Hair follicular keratinocyte (primary cell): ENCODE measurements around the gene MCUR1. TPM values are rescaled to one million over a fixed set of nuclear protein-coding genes. Genes with fewer than 3 reads are reported as not detected.

Experiments
- total RNA-seq: library from RNA; depleted of rRNA; stranded (reverse); fragments of >200 nt; gene quantifications from 2 replicates; pipeline ENCODE4 v1.2.3, GENCODE V29; 2015

MCUR1 gene, protein sequence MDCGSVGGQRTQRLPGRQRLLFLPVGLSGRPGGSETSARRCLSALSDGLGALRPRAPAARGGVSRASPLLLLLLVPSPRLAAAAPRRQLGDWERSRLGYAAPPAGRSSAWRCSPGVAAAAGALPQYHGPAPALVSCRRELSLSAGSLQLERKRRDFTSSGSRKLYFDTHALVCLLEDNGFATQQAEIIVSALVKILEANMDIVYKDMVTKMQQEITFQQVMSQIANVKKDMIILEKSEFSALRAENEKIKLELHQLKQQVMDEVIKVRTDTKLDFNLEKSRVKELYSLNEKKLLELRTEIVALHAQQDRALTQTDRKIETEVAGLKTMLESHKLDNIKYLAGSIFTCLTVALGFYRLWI
- 11.7 and 17.9 TPM in 2 replicates for total RNA-seq

DNA sequence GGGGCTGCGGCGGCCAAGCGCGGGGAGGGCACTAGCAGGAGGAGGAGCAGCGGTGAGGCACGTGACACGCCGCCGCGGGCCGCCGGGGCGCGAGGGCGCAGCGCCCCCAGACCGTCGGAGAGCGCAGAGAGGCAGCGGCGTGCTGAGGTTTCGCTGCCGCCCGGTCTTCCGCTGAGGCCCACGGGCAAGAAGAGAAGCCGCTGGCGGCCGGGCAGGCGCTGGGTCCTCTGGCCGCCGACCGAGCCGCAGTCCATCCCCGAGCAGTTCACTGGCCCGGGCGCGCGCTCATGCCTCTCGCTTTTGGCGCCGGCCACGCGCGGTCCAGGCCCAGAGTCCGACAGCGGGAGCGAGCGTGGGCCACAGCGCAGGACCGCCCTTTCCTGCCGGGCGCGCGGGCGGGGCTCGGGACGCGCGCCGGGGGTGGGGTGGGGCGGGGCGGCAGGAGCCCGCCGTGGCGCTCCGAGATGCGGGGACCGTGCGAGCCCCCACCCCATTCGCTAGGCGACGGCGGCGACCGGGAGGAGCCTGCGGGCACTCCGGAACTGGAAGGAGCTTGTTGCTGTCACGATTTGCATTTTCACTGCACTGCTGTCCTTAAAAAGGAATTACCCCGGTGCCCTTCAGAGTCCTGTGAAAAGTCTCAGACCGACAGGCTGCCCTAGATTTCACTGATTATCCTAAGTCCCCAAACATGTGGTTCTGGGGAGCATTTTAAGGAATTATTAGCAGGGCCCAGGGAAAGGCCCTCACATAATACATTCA is at the start of gene MCUR1:
MCUR1 (minus strand) TSS at position 382 of the 762 bp plus-strand sequence; CDS start at position 254, 128 bp downstream.

Other genes with a start within 250 kb of the MCUR1 start
- 9.9 and 13.4 TPM in 2 replicates for gene SIRT5, start 240.0 kb downstream of the MCUR1 start, total RNA-seq
- 77.5 and 132 TPM in 2 replicates for gene NOL7, start 199.2 kb downstream of the MCUR1 start, total RNA-seq
- 20.0 and 23.4 TPM in 2 replicates for gene RANBP9, start 102.7 kb downstream of the MCUR1 start, total RNA-seq
- gene RNF182, start 110.4 kb upstream of the MCUR1 start, total RNA-seq, result not detected in 2 replicates